ENCODE data around the gene METTL21C. TPM values are rescaled to one million over a fixed set of nuclear protein-coding genes. Genes with fewer than 3 reads are reported as not detected.

The METTL21C gene
- polyA plus RNA-seq (ENCODE audit: insufficient read length in 4 of 4): 1 to 10 TPM in 2 of 4 donors, under 1 TPM in 2; 0.21 to 1.3 (median 0.74) TPM

- no peak for DNase-seq (ENCODE audit: low read depth in 4 of 4, low spot score in 3 of 4)
These were observed at the start of gene METTL21C for GRCh38 chr13:102694937-102695336. TSS of gene METTL21C (minus strand) at chr13:102695044. CDS start at chr13:102694498, 546 bp downstream.

- no peak for DNase-seq (ENCODE audit: low read depth in 4 of 4, low spot score in 3 of 4)
These were observed 47.7 kb upstream of the METTL21C start for GRCh38 chr13:102742506-102742905.

- no peak for DNase-seq (ENCODE audit: low read depth in 4 of 4, low spot score in 3 of 4)
These were observed 47.3 kb upstream of the METTL21C start for GRCh38 chr13:102742101-102742500.

GRCh38 chr13:102729560-102730270 is 34.9 kb upstream of the METTL21C start:
- DNase-seq (ENCODE audit: low read depth in 4 of 4, low spot score in 3 of 4): no peak

GRCh38 chr13:102726430-102726829 is 31.6 kb upstream of the METTL21C start:
- no peak for DNase-seq (ENCODE audit: low read depth in 4 of 4, low spot score in 3 of 4)

- peak in 1 of 4 donors; percentile 26 for DNase-seq (ENCODE audit: low read depth in 4 of 4, low spot score in 3 of 4)
These were observed 30.1 kb upstream of the METTL21C start for GRCh38 chr13:102724923-102725322.

GRCh38 chr13:102721800-102722231 is 27.0 kb upstream of the METTL21C start:
- no peak for DNase-seq (ENCODE audit: low read depth in 4 of 4, low spot score in 3 of 4)

GRCh38 chr13:102718746-102719145 is 23.9 kb upstream of the METTL21C start:
- no peak for DNase-seq (ENCODE audit: low read depth in 4 of 4, low spot score in 3 of 4)

GRCh38 chr13:102715447-102715846 is 20.6 kb upstream of the METTL21C start:
- DNase-seq (ENCODE audit: low read depth in 4 of 4, low spot score in 3 of 4): no peak

- DNase-seq (ENCODE audit: low read depth in 4 of 4, low spot score in 3 of 4): no peak
These were observed 15.4 kb upstream of the METTL21C start for GRCh38 chr13:102710261-102710679.

- no peak for DNase-seq (ENCODE audit: low read depth in 4 of 4, low spot score in 3 of 4)
These were observed 14.7 kb upstream of the METTL21C start for GRCh38 chr13:102709536-102709935.

GRCh38 chr13:102708991-102709390 is 14.1 kb upstream of the METTL21C start:
- no peak for DNase-seq (ENCODE audit: low read depth in 4 of 4, low spot score in 3 of 4)

- no peak for DNase-seq (ENCODE audit: low read depth in 4 of 4, low spot score in 3 of 4)
These were observed 13.4 kb upstream of the METTL21C start for GRCh38 chr13:102708211-102708610.

GRCh38 chr13:102707467-102707866 is 12.6 kb upstream of the METTL21C start:
- DNase-seq (ENCODE audit: low read depth in 4 of 4, low spot score in 3 of 4): no peak

- no peak for DNase-seq (ENCODE audit: low read depth in 4 of 4, low spot score in 3 of 4)
These were observed 9.6 kb upstream of the METTL21C start for GRCh38 chr13:102704238-102705058.

- DNase-seq (ENCODE audit: low read depth in 4 of 4, low spot score in 3 of 4): no peak
These were observed 8.8 kb upstream of the METTL21C start for GRCh38 chr13:102703726-102704035.

GRCh38 chr13:102702965-102703725 is 8.3 kb upstream of the METTL21C start:
- DNase-seq (ENCODE audit: low read depth in 4 of 4, low spot score in 3 of 4): no peak

GRCh38 chr13:102701331-102701730 is 6.5 kb upstream of the METTL21C start:
- DNase-seq (ENCODE audit: low read depth in 4 of 4, low spot score in 3 of 4): no peak

- DNase-seq (ENCODE audit: low read depth in 4 of 4, low spot score in 3 of 4): no peak
These were observed 5.5 kb upstream of the METTL21C start for GRCh38 chr13:102700088-102701031.

- no peak for DNase-seq (ENCODE audit: low read depth in 4 of 4, low spot score in 3 of 4)
These were observed 4.7 kb upstream of the METTL21C start for GRCh38 chr13:102699504-102699903.

Data from right renal pelvis (tissue), 4 donors.